Endometrium (tissue), 2 donors: ENCODE measurements around the gene TMEM94.
"Not testable (repeated sequence)": the region's sequence is repeated elsewhere in the genome, so short reads cannot be mapped to it uniquely, and the experiment has no call there.

Experiments
- FAIRE-seq: peaks from 2 replicates; lab custom pipeline; 2012; peaks lifted over from hg19 to GRCh38; lab: Jason Lieb, UNC
- donor health status: control.
- donor health status: control.

Gene TMEM94

DNA sequence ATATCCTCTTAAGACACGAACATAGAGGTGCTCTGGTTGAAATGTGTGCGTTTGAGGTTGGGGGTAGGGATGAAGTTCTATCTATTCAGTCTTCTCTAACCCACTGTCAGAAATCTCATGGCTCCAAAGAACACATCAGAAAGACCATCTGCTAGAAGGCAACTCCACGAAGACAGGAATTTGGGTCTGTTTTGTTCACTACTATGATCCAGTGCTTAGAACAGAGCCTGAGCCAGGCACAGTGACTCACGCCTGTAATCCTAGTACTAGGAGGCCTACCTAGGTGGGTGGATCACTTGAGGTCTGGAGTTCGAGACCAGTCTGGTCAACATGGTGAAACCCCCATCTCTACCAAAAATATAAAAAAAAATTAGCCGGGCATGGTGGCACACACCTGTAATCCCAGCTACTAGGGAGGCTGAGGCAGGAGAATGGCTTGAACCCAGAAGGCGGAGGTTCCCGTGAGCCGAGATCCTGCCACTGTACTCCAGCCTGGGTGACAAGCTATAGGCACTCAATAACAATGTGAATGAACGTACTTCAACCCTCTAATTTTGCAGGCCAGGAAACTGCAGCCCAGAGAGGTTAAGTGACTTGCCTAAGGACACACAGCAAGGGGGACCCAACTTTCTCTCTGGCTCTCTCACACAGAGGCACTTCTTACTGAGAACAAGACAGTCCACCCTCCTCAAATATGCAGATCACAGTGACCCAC is 56.6 kb downstream of the TMEM94 start:
- no peak for FAIRE-seq

DNA sequence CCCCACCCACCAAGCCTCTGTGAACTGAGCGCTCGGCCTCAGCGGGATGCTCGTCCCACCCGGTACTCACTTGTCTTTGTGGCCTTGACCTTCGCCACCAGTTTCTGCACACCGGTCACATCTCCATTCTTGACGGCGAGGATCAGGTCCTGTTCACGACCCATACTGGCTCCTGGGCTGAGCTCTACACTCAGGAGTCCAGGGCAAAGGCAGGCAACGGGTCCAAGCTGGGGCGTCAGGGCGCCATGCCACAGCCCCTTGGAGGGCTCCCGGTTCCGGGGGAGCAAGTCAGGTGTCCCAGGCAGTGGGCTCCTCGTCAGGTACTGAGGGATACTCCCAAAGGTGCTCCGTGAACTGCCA is 57.2 kb downstream of the TMEM94 start:
- FAIRE-seq, result no peak

DNA sequence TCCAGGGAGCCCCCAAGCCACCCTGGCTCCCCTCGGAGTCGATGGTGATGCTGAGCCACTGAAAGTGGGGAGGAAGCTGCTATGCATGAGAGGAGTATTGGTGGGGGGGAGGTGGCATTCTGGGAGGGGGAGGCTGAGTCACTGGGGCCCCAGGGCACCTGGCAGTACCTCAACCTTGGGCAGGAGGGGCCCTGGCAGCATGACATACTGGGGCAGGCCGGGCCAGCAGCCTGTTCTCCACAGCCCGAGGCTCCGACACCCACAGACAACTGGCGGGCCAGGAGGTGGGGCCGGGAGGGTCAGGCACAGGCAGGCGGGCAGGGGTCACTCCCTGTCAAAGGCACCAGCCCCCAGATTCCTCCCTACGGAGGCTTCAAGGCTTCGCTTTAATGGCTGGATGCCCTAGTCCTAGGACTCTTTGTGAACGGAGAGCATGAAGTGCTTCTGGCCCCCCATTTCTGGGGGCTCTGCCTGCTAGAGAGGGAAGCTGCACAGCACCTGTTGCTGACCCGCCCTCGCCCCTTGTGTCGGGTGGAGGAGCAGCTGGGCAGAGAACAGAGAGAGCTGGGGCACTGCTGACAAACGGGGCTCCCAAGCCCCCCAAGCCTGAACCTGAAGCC is 58.0 kb downstream of the TMEM94 start:
- no peak for FAIRE-seq

DNA sequence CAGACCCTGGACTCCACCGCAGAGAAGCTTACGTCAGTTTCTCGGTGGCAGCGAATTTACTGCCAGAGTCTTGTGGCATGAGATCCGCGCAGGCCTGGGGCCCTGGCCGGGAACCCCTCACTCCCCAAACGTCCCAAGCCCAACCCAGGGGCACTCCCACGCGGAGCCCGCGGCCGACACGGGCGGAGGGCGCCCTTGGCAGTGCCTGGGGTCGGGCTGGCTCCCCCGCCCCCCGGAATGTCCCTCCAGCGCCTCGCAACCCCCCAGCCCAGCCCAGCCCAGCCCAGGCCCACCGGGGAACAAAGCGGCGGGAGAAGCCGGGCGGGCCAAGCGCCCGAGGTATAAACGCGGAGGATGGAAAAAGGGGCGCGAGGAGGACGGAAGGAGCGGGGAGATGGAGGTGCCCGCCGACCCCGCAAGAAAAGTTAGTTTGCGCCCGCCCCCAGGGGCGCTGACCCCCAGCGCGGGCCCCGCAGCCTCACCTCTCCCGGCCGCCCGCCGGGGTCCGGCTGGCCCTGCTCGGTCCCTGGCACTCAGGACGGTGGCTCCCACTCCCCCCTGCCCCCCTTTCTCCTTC is 58.6 kb downstream of the TMEM94 start:
- no peak for FAIRE-seq

DNA sequence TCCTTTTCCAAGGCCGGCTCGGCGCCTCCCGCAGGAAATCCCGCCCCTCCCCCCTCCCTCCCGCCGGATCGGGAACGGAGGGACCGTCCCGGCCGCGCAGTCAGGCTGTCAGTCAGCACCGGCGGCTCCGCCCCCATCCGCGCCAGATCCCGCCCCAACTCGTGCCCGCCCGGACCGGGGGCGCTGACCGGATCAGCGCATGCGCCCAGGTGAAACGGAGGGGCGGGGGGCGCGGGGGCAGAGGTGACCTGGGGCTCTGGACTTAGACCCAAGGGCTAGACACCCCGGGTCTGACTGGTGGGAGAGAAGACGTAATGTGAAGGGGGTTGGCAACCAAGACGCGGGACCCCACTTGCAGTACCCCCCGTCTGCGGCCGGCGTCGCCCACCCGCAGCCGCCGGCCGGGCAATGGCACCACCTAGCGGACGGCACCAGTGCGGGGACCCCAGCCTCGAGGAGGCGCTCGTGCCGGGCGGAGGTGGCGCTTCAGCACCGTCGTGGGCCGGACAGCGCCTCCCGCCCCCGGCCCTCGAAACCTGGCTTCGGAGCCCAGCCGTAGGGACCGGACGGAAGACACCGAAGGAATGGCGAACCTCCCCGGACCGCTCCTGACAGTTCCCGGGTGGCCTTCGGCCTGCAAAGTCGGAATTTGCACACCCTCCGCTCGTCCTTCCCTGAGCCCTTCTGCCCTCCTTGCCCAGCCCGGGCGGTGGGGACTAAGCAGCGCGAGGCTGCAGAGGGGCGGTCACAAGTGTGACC is 59.2 kb downstream of the TMEM94 start, which contains the start of gene CASKIN2:
Gene CASKIN2 (minus strand): TSS at position 42 of the 759 bp plus-strand sequence. CDS start 1,733 bp downstream, outside the sequence.
- FAIRE-seq, result no peak

DNA sequence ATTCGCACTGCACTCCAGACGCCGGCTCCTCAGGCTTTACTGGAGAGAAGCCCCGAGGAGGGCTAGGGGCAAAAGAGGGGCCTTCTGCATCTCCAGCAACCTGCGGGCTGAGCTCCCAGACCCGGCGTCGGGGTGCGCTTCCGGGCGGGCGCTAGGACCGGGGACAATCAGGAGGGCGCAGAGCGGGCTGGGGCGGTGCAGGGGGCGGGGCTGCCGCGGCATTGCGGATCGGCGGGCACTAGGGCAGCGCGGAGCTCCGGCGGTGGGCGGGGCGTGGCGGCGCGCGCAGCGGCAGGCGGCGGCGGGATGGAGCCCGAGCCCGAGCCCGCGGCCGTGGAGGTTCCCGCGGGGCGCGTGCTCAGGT is 59.8 kb downstream of the TMEM94 start, which contains the start of gene TSEN54:
Gene TSEN54 (plus strand): TSS at position 274 of the 364 bp plus-strand sequence. CDS start 33 bp downstream, at position 307.
- FAIRE-seq, result no peak

DNA sequence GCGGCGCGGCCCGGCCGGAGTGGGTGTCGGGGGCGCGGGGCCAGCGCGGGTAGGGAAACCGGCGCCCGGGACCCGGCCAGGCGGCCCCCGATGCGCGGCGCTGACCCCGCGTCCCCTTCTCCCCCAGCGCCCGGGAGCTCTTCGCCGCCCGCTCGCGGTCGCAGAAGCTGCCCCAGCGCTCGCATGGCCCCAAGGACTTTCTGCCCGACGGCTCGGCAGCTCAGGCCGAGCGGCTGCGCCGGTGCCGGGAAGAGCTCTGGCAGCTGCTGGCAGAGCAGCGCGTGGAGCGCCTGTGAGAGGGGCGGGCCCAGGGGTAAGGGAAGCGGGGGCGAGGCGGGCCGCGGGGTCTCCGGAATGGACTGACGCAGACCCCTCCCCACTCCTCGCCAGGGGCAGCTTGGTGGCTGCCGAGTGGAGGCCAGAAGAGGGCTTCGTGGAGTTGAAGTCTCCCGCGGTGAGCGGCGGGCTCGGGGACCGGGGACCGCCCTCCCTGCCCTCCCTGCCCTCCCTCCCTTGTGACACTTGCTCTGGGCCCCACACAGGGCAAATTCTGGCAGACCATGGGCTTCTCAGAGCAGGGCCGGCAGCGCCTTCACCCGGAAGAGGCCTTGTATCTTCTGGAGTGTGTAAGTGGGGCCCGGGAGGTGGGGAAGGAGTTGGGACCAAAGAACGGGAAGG is 60.3 kb downstream of the TMEM94 start:
- no peak for FAIRE-seq

DNA sequence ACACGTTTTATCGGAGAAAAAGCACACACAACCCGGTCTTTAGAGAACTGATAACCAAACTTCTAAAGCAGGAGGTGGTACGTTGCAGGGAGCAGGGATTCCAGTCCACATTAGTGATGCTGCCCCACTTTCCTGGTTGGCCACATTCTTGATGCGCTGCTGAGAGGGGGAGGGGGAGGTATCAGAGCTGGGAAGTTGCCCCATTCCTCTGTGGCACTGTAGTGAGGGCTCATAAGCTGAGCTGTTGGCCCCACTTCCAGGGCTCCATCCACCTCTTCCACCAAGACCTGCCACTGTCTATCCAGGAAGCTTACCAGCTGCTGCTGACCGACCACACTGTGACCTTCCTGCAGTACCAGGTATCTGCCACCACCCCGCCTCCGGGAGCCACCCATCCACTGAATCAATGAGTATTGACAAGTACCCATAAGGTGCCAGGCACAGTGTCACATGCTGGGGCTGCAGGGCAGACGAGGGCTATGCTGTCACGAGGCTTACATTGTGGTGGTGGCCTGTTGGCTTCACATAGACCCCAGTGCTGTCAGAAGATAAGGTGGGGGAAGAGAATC is 60.9 kb downstream of the TMEM94 start:
- FAIRE-seq, result no peak

DNA sequence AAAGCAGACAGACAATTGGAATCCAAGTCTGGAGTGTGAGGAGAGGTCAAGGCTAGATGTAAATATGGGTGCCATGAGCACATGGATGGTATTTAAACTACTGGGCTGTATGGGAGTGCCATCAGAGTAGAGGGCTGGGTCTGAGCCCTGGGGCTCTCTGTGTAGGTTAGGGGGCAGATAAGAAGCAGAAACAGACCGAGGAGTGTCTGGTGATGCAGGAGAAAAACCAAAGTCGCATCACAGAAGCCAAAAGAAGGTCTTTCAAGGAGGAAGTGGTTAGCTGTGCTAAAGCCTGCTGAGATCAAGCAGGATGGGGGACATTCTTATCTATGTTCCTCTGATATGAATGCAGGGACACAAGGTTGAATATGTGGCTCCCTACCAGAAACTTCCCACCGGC is 61.8 kb downstream of the TMEM94 start:
- no peak for FAIRE-seq

DNA sequence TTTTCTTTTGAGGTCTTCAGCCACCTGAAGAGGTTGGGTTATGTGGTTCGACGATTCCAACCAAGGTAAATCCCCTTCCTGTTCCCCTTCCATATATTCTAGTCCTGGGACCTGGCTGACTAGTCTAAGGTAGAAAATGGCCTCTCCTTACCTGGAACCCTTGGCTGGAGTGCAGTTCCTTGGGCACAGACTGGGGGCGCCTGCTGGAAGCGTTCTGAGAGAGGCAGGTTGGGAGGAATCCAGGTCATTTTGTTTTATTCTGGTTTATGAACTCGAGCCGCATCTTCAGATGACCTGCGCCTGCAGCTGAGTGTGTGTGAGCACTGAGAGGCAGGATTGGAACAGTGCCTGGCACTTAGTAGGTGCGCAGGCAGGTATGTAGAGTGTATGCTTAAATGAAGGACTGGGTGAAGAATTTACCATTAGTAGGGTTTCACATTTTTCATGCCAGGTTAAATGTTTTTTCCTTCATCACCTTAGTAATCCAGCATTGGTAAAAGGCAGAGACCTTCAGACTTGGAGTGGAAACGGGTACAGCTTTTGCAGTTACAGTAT is 62.6 kb downstream of the TMEM94 start:
- FAIRE-seq, result no peak

DNA sequence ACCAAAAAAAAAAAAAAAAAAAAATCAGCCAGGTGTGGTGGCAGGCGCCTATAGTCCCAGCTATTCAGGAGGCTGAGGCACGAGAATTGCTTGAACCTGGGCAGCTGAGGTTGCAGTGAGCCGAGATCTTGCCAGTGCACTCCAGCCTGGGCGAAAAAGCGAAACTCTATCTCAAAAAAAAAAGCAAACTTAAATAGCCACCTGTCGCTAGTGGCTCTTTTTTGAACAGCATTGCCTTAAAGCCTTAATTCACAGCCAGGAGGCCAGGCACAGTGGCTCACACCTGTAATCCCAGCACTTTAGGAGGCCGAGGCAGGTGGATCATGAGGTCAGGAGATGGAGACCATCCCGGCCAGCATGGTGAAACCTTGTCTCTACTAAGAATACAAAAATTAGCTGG is 64.0 kb downstream of the TMEM94 start:
- not testable (repeated sequence) for FAIRE-seq

DNA sequence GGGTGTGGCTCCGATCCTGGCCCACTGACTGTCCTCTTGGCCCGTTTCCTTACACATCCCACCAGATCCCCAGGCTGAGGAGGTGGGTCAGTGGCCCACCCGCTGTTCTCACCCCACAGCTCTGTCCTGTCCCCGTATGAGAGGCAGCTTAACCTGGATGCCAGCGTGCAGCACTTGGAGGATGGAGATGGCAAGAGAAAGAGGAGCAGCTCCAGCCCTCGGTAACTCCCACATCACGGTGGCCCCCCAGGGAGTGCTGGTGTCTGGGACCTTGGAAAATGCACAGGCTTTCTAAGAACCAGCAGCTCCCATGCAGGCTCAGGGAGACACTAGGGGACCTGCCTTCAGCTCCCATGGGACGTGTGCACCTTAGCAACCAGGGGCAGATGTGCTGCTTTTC is 64.9 kb downstream of the TMEM94 start:
- FAIRE-seq, result no peak

DNA sequence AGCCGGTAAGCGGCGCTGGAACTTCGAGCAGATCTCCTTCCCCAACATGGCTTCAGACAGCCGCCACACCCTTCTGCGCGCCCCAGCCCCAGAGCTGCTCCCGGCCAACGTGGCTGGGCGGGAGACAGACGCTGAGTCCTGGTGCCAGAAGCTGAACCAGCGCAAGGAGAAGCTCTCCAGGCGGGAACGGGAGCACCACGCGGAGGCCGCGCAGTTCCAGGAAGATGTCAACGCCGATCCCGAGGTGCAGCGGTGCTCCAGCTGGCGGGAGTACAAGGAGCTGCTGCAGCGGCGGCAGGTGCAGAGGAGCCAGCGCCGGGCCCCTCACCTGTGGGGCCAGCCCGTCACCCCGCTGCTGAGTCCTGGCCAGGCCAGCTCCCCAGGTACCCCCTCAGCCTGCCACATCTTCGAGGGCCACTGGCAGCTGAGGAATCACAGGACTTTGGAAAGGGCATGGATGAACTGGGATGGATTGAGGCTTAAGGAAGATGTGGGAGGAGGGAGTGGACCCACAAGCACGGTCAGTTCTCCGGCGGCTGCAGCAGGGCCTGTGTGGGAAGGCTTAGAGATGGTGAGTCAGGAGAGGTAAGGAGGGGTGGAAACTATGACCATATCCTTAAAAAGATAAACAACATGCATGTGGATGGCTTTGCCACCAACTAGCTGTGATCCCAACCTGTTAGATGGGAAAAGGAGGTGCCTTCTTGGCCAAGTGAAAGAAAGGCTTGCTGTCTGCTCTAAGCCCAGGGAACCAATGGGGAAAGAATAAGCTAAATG is 65.7 kb downstream of the TMEM94 start:
- FAIRE-seq, result no peak

DNA sequence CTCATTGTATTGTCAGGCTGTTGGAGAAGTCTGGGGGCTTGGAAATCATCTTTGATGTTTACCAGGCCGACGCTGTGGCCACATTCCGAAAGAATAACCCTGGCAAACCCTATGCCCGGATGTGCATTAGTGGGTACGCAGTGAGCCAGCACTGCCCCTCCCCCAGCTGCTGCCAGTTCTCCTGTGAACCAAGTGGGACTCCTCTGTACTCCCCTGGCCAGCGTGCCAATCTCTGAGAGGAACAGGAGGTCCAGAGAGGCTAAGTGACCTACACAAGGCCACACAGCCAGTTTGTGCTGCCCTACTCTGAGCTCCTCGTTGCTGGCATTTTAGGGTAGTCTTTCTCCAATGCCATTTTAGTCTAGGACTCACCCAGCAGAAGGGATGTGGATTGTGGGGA is 67.2 kb downstream of the TMEM94 start:
- FAIRE-seq, result no peak

DNA sequence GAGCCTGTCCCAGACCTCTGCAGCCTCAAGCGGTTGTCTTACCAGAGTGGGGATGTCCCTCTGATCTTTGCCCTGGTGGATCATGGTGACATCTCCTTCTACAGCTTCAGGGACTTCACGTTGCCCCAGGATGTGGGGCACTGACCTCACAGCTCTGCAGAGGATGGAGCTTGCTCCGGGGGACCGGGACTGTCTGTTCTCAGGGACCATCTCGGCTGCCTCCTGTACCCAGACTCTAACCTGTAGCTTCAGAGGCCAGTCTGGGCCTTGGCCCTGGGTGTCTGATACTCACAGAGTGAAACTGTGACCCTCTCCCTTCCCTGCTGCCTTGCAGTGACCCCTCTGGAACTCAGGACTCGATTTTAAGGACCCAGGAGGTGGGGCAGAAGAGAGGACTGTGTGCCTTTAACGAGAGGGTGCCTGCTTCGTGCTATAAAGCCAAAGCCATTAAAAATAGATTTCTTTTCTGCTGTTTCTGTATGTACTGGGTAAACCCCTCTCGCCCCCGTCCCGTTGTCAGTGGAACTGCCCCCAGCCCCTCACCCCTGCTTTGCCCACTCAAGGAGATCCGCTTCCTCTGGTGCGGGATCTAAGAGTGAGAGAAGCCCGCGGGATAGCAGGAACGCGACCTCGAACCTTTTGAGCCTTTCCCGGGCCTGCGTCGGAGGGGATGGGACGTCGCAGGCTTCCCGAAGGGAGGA is 68.0 kb downstream of the TMEM94 start:
- FAIRE-seq, result no peak

DNA sequence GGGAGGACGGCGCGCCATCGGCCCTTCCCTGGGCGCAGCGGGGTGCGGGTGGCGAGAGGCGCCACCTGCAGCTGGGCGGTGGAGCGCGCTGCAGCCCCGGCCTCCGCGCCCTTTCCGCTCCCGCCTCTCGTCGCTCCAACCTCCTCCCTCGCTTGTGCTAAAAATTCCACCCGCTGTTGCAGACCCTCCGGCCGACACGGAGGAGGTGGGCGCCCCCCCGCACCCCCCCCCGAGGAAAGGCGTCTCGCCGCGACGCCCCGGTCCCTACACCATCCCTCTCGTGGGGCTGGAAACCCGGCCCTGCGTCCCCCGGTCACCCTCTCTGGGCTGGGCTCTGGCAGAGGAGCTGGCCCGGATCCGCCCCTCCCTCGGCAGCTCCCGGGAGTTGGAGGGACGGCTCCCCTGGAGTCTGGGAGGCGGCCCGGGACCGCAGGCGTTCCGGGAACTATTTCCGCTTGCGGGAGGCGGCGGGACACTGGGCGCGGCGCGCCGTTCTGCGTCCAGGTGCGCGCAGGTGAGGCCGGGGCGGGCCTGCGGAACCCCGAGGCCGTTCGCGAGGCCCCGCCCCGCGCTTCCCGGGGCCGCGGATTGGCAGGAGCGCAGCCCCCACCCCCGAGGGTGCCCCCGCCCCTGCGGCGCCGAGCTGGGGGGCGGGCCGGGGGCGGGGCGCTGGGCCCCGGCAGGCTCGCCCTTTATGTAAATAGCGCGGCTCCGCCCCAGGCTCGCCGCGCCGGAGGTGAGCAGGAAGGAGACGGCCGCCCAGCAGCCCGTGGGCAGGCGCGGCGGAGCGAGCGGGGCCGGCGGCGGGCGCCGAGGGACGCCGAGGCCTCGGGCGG is 68.8 kb downstream of the TMEM94 start, which contains the start of gene LLGL2:
Gene LLGL2 (plus strand): TSS at position 728 of the 836 bp plus-strand sequence. CDS start 17,730 bp downstream, outside the sequence.
- FAIRE-seq, result no peak

DNA sequence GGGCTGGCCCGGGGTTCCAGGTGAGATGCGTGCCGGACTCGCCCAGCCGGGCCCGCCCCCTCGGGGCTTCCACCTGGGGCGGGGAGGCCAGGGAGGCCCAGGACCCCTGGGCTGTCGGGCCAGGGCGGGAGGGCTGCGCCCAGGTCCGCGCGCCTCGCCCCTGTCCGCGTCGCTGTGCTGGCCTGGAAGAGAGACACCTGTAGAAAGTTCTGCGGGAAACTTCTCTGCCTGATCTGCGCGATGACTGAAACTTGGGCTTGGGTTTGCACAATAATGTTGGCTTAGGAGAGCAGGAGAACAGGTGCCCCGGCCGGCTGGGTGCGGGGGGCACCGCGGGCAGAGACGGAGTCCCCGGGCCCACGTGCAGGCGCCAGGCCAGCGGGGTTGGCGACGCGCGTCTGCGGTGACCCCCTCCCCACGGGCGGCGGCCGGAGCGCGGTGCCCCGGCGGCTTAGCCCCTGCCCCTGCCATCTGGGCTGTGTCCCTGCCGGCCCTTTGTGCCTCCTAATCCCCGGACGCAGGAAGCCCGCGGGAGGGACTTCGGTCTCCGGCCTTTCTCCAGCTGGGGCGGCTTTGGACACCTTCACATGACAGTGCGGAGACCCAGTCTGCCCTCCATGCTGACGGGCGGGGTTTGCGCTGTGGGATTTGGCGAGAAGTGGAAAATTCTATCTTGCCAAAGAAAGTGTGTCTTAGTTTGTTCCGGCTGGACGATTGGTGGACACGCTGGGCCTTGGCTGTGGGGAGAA is 69.5 kb downstream of the TMEM94 start:
- FAIRE-seq, result no peak

DNA sequence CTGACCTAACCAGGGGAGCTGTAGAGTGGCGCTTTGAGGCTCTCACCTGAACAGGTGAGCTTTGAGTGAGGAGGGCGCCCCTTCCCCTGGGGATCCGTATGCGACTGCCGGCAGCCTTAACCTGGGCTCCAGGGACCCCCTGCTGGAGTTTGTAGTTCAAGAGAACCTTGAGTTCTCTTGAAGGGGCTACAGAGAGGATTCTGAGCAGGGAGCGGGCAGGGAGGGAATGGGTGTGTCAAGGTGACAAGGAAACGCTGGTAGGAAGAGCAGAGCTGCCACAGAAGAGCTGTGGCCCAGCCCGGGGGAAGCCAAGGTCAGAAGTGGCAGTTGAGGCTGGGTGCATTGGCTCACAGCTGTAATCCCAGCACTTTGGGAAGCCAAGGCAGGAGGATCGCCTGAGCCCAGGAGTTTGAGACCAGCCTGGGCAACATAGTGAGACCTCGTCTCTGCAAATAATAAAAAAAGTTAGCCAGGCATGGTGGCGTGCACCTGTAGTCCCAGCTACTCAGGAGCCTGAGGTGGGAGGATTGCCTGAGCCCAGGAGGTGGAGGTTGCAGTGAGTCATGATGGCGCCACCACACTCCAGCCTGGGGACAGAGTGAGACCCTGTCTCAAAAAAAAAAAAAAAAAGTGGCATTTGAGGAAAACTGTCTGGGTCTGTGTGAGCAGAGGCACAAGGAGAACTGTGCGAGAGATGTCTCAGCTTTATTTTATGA is 70.3 kb downstream of the TMEM94 start:
- no peak for FAIRE-seq
